Activated CD4-positive, alpha-beta T cell treated with anti-CD3 and anti-CD28 coated beads, Interleukin-10, Interleukin-2, amounts not matched to agents 100 ng/mL and 50 ng/mL, durations not matched to agents 16 hours and 8 hours (primary cell): ENCODE data around the gene TCF7L1.
"Not testable (repeated sequence)": the region's sequence is repeated elsewhere in the genome, so short reads cannot be mapped to it uniquely, and the experiment has no call there.

Source experiments
- DNase-seq: peaks from one replicate; pipeline ENCODE4 v3.0.0-alpha.2; 2020

The TCF7L1 gene

DNA sequence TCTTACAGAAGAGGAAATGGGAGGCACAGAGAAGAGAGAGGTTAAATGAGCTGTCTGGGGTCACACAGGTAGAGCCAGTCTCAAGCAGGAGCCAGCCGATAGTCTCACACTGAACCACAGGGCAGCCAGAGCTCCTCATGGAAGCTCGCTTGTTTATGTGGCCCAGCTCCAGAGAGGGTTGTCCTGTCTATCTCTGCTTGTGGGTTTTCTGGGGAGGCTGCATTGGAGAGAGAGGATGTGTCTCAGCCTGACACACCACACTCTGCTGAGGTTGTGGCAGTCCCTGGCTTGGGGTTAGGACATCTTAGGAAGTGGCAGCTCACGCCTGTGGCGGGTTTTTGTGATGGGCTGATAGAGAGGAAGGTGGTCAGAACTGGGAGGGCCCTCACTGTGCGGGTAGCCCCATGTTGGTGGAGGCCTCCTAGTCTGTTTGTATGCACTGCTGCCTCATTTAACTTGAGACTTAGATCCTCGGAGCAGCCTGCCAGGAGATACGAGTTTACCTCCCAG is 52.3 kb downstream of the TCF7L1 start:
- DNase-seq, result no peak

DNA sequence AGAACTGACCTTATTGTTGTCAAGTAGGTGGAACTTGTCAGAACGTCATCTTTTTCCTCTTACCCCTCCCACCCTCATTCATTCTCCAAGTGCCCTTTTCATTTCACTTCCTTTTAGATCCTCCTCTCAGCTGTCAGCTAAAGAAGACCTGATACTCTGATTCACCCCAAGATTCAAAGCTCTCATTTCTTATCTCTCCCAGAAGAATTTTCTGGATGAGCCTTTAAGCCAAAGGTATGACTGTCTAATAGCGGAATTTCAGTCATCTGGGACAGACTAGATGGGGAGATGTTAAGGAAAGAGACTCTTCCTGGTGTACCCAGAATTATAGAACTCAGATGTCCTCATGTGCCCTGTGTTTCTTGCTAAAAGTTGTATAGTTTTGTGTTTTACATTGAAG is 53.9 kb downstream of the TCF7L1 start:
- no peak for DNase-seq

DNA sequence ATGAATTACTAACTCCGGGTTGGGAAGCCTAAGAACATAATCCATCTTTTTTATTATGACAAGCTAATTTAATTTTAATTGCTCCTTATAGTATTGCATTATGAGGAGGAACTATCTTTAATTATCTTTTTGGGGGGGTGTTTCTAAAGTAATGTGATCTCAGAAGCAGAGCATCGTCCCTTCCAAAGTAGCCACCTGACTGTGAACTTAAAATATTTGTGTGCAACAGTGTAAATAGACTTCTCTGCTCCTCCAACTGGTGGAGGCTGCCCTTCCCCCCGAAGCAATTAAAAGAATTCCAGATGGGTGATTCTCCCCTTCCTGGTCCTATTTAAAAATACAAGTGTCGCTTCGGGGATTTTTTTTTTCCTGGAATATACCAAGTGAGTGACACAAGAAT is 55.7 kb downstream of the TCF7L1 start:
- DNase-seq, result no peak

DNA sequence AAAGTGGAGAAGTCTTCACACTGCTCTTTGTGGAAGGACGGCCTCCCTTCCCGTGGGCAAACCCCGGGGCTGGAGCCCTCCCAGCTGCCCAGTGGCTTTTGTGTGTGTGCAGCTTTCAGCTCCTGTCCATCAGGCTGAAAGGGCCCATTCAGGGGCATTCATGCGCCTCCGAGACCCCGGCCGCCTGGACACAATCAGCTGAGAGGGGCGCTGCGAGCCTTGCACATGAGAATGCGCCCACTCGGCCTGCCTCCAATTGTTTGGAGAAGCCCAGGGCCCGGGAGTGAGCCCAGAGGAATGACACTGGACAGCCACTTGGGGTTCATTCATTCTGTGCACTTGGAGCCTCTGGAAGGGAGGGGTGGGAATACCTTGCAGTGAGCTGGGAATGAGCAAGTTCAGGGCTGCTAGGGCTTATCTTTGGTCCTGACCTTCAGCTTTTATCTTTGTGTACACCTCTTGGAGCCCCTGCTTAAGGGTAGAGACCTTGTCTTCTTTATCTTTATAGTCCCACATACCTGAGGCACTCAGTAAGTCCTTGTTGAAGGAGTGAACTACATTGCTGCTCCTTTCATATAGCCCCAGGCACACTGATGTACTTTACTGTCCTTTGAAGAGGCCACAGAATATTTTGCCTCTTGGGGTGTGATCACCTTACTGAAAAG is 56.5 kb downstream of the TCF7L1 start:
- DNase-seq, result no peak

DNA sequence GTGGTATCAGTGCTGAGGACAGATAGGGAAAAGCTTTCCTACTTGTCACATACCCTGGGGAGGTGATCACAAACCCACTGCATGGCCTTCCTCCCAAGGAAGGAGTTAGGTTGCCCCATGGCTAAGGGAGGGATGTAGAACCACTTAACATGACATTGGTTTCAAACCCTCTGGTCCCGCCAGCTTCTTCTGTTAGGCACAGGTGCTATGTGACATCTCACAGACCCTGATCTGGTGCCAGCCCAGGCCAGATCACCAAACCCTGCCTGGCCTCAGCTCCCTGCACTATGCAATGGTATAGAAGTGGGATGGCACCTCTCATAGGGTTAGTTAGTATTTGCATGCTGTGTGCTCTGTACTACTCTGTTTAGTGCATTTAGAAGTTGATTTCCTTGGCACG is 58.0 kb downstream of the TCF7L1 start:
- DNase-seq, result no peak

DNA sequence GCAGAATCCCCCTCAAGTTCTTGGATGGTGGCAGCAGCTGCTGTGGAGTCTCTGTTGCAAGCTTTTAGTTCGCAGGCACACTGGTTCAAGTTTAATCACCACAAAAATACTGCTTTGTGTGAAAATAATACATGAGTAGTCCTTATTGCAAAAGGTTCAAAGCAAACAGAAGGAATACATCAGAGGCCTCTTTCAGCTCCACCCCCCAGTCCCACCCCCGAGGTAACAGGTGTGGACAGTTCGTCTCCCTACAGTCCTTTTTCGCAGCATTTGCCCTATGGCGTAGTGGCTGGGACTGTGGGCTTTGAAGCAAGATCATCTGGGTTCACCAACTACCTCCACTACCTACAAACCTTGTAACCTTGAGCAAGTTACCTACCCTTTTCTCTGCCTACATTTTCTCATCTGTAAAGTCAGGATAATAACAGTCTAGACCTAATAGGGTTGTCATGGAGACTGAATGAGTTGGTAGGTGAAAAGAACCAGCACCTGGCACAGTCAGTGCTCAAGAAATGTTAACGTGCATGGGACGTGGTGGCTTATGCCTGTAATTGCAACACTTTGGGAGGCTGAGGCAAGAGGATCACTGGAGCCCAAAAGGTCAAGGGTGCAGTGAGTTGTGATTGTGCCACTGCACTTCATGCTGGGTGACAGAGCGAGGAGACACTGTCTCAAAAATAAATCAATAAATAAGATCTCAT is 61.7 kb downstream of the TCF7L1 start:
- no peak for DNase-seq

DNA sequence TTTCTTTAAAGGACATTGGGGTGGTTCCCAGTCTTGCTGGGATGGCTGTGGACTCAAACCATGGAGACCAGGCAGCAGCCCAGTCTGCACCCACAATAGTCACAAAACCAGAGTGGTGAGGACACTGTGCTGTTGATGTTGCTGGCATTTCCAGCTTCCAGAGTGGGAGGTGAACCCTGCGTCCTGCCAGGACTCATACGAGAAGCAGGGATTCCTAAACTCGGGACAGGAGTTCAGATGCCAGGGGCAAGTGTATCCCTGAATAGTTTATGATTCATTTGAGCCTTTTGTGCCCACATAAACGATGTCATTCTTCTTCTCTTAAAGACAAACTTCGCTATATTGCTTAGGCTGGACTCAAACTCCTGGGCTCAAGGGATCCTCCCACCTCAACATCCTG is 62.8 kb downstream of the TCF7L1 start:
- no peak for DNase-seq

DNA sequence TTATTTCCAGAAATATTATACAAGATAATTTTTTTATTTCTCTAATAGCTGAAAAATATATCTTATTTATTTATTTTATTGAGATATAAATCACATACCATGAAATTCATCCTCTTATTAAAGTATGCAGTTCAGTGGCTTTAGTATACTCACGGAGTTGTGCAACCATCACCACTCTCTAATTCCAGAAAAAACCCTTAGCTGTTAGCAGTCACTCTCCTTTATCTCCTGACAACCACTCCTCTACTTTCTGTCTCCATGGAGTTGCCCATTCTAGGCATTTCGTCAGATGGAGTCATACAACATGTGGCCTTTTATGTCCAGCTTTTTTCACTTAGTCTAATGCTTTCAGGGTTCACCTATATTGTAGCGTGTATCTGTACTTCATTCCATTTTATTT is 66.5 kb downstream of the TCF7L1 start:
- no peak for DNase-seq

DNA sequence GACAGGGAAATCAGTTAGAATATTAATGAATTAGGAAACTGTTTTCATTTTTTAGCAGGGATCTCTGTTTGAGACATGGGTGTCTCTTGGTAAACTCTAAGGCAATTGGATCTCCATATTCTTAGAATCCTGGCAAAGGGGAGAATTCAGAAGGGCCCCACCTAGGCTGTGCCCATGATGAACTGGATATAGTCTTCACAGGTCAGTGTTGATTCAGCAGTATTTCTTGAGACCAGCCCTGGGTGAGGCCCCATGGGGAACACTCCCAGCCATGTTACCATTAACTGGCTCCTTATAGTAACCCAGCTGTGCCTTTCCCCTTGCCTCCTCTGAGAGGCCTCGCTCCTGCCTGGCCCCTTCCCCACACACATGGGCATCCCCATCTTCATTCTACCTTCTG is 76.7 kb downstream of the TCF7L1 start:
- no peak for DNase-seq

DNA sequence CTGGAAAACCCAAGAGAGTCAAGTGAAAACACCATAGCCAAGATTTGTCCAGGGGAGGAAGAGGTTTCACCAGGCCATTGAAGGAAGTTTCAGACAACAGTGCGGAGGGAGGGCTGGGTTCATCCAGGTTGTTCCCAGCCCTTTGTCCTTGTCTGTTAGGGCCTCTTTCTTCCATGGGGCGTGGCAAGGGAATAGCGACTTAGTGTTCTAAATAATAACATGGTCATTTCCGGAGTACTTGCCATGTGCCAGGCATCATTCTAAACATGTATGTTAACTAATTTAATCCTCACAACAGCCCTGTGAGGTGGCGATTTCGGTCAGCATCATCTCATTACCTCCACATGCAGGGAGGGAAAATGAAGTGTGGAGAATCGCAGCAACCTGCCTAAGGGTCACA is 77.3 kb downstream of the TCF7L1 start:
- DNase-seq, result no peak

DNA sequence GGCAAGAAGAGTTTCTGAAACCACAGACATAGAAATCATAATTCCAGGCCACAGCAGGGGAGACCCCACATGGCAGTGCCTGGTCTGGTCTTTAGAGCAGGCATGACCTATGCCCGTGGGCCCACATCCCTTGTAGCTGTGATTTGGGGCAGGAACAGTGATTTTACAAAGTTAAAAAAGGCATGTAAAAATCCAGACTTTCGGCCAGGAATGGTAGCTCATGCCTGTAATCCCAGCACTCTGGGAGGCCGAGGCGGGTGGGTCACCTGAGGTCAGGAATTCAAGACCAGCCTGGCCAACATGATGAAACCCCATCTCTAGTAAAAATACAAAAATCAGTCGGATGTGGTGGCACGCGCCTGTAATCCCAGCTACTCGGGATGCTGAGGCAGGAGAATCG is 78.4 kb downstream of the TCF7L1 start:
- not testable (repeated sequence) for DNase-seq

DNA sequence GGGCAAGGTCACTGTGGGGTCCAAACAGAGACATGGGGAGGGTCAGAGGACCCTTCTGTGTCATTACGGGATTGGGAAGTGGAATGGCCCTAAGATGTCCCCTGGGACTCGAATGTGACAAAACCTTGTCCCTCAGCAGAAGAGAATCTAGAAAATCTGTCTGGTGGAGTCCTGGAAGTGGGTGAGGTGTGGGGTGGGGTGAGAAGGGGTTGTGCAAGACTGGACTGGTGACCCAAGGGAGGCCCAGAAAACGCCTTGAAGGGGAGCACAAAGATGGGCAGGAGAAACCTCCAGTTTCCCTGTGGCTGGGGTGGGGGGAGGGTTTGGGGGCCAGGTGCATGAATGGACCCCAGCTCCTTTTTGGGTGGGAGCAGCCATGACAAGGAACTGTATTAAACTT is 79.6 kb downstream of the TCF7L1 start:
- no peak for DNase-seq

DNA sequence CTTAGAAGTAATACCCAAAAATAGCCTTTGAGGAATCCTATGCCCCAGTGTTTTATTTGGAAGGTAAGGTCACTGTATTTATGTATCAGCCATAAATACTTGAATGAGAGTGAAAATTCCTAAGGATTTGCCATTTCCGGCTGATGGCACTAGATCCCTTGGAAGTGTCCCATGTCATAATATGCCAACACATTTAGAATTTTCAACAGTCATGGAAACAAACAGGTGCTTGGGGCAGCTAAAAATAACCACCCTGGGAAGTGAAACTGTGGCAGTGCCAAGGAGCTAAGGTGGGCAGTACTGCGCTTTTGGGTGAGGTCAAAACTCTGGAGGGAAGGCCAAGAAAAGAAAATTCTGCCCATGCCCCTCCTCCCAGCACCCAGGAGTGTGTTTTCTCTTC is 80.2 kb downstream of the TCF7L1 start:
- DNase-seq, result no peak

DNA sequence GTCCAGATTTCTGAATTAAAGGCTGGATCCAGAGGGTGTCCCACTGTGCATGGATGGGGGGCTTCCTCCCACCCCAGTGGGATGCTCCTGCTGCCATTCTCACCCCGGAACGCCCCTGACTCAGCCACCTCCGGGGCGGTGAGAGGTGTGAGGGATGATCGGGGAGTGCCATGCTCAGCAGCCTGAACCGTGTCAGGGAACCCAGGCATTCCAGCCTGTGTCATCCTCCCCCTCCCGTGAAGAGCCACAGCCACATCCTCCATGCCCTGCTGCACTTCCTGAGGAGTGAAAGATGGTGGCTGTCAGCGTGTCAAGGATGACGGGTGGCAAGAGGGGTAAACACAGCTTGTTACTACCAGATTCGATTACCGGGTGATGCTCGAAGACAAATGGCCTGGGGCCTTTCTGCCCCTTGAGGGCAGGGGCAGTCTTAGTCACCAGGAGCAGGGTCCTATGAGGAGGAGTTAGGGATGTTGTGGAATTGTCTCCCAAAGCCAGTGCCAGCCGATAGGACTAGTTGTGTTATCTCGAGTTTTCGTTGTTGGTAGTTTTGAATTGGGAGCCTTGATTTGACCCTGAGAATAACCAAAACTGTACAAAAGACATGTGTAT is 80.8 kb downstream of the TCF7L1 start:
- no peak for DNase-seq

DNA sequence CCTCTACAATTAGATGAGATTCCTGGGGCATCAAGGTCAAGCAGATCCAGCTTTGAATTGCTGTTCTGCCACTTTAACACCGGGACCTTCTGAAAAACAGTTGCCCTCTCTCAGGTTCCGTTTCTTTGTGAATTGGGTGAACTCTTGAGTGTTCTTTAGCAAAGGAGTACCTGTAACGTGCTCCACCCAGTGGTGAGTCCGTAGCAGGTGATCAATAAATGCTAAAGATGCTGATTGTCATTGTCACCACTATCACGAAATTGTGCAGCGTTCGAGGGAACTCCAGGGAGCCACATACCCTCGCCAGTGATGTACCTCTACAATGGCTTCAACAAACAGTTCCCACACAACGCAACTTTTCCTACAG is 81.9 kb downstream of the TCF7L1 start:
- DNase-seq, result no peak

GRCh38 chr2:85215448-85216401 is 82.5 kb downstream of the TCF7L1 start:
- DNase-seq, result peak; percentile 8

DNA sequence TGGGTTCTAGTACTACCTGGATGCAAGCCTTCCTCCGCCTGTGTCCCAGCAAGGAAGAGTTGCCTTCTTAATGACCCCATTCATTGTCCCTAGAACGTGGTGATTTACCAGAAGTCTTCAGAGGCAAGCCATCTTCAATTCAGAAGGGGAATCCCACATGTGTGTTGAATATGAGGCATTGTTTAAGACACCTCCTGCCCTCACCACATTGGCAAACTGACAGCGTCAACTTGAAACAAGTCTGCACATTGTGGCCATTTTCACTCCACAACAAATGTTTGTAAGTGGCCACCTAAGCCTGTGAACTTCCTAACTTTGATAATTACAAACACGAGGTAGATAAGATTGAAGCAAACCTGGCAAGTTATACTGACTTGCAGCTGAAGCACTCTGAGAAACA is 83.7 kb downstream of the TCF7L1 start:
- peak; percentile 40 for DNase-seq

DNA sequence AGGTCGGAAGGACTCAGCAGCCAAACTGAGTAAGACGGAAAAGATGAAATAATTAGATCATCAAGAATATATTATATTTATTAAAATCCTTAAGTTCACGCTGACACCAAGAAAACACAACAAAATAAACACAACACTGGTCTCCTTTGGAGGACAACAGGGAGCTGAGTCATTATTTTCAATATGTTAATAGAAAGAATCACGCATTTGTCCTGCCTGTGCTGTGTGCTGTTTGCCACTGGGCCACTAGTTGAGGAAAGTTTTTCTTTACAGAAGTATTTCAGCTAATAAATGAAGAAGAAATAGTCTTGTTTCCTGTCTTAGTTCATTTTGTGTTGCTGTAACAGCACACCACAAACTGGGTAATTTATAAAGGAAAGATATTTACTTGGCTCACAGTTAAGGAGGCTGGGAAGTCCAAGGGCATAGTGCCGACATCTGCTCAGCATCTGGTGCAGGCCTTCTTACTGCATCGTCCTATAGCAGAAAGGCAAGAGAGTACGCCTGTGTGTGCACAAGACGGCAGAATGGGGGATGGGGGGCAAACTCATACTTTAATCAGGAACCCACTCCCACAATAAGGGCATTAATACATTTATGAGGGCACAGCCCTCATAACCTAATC is 88.0 kb downstream of the TCF7L1 start:
- DNase-seq, result no peak

GRCh38 chr2:85222792-85223191 is 89.6 kb downstream of the TCF7L1 start:
- no peak for DNase-seq

GRCh38 chr2:85226783-85227182 is 93.6 kb downstream of the TCF7L1 start:
- no peak for DNase-seq

DNA sequence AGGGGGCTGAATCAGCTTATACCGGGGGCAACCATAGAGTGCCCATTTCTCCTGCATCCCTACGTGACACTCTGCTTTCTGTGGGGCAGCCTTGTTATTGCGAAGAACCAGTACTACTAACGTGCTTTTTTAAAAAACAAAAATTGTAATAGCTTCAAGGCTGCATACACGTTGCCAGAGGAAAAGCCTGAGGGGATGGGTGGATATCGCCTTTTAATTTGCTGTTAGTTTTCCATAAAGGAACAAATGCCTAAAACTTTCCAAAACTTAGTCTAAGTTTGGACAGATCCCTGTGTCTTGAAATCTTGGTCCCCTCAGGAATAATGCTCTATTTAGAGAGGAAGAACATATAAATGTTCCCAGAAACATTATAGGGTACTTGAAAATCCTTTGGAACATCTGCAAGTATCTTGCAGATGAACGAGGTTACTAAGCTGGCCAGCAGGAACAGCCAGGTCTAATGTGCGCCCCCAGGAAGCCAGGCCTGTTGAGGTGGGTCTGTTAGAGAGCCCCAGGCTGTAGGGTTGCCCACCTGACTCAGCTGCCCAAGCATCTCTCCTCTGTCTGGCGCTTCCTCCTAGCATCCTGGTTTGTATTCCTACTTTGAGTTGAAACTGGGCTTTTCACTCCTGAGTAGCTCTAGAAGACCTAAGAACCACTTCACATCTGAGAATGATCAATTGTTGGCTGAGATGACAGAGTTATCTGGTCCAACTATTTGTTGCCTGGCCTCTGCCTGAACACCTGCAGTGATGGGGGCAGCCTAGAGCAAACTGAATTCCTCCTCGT is 97.7 kb downstream of the TCF7L1 start:
- no peak for DNase-seq

DNA sequence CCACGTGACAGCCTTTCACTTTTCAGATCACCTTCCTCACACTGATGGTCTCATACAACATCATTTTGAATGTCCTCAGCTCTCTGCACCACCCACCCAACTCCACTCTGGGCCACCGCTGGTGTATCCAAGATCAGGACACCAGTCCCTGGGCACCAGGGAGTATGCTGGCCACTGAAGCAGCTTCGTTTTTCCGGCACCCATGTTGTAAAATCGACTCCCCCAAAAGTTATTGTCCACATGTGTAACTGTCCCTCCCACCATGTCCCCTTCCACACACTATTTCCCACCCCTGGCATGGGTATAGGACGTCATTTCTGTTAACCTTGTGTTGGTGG is 98.2 kb downstream of the TCF7L1 start:
- DNase-seq, result no peak
